Skeletal muscle satellite cell (primary cell): Measurements from ENCODE around the gene GMFB.
"Not testable (repeated sequence)": the region's sequence is repeated elsewhere in the genome, so short reads cannot be mapped to it uniquely, and the experiment has no call there.

Experiments used
- H3K27me3 ChIP-seq: 2 replicates; pipeline ENCODE4 v1.7.0; 2013; ENCODE audit warnings: low read length; ENCODE audit not compliant: control insufficient read depth, insufficient read depth
- H3K36me3 ChIP-seq: 2 replicates; pipeline ENCODE4 v1.7.0; 2013; ENCODE audit warnings: mild to moderate bottlenecking, control low read depth, low read length; ENCODE audit not compliant: insufficient read depth
- H3K4me1 ChIP-seq: 2 replicates; pipeline ENCODE4 v1.7.0; 2013; ENCODE audit warnings: low read length; ENCODE audit not compliant: control insufficient read depth, insufficient read depth
- H3K4me2 ChIP-seq: 2 replicates; pipeline ENCODE4 v1.7.0; 2013; ENCODE audit warnings: mild to moderate bottlenecking, low read length
- H3K4me3 ChIP-seq: 2 replicates; pipeline ENCODE4 v1.7.0; 2013; ENCODE audit warnings: low read length
- H3K9ac ChIP-seq: 2 replicates; pipeline ENCODE4 v1.7.0; 2013; ENCODE audit warnings: mild to moderate bottlenecking, low read depth, low read length, moderate library complexity
- H3K9me3 ChIP-seq: replicated peaks from 2 replicates; pipeline ENCODE4 v1.7.0; 2013; ENCODE audit warnings: mild to moderate bottlenecking, control low read depth, low read length

GMFB gene

DNA sequence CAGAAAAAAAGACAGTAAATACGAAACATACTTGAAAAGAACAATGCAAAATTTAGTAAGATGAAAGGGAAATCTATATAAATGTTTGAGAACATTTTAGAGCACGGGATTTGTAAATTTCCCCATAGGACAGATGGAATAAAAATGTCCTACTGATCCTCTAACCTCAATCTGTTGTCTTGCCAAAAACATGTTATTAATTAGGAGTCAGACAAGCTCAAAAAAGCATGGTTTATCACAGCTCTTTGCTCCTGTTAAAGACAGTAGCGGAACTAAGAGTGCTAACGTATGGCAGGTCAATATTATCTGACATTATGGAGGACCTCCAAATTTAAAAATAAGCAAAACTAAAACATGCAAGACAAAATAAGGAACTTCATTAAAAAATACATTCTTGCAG, 12.9 kb downstream of the GMFB start:
- H3K9me3 ChIP-seq = no peaks in the 10 kb centered on the region
- no peak overlapping the region for H3K4me3 ChIP-seq
- peaks cover 61% of the 10 kb centered on the region for H3K36me3 ChIP-seq
- no peaks in the 10 kb centered on the region for H3K27me3 ChIP-seq
- no peak overlapping the region for H3K4me2 ChIP-seq
- no peak overlapping the region for H3K9ac ChIP-seq
- no peaks in the 10 kb centered on the region for H3K4me1 ChIP-seq

GRCh38 chr14:54475187-54475899, 13.4 kb downstream of the GMFB start:
- Histone ChIP-seq H3K4me1 (no peaks in the 10 kb centered on the region), H3K4me2 (no peak overlapping the region), H3K27me3 (no peaks in the 10 kb centered on the region), H3K36me3 (peaks cover 59% of the 10 kb centered on the region), H3K4me3 (no peak overlapping the region), H3K9me3 (no peaks in the 10 kb centered on the region), H3K9ac (no peak overlapping the region)

- H3K4me1 ChIP-seq = no peaks in the 10 kb centered on the region
- H3K4me2 ChIP-seq = no peak overlapping the region
- H3K9me3 ChIP-seq = no peaks in the 10 kb centered on the region
- peaks cover 53% of the 10 kb centered on the region for H3K36me3 ChIP-seq
- H3K27me3 ChIP-seq = no peaks in the 10 kb centered on the region
- H3K4me3 ChIP-seq = no peak overlapping the region
- H3K9ac ChIP-seq = no peak overlapping the region
These were observed 14.5 kb downstream of the GMFB start for GRCh38 chr14:54474232-54474793.

GRCh38 chr14:54472315-54472714, 16.5 kb downstream of the GMFB start:
- Histone ChIP-seq H3K4me1 (no peaks in the 10 kb centered on the region), H3K36me3 (peaks cover 38% of the 10 kb centered on the region), H3K4me2 (no peak overlapping the region), H3K27me3 (no peaks in the 10 kb centered on the region), H3K9ac (no peak overlapping the region), H3K9me3 (no peaks in the 10 kb centered on the region), H3K4me3 (no peak overlapping the region)

DNA sequence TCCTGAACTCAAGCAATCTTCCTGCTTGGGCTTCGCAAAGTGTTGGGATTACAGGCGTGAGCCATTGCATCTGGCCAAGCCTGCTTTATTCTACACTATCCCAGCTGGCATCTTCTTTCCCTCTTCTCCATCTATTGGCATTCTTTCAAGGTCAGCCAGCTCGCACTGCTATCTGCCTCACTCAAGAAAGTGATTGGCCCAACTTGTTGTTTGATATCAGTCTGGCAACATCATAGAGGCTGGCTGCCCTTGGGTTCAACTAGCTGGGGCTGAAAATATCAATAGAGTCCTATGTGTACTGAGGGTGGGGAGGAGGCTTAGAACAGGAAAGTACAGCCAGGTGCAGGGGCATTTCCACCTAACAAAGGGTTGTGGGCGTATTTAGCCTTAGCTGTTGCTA, 17.1 kb downstream of the GMFB start:
- H3K36me3 ChIP-seq = peaks cover 31% of the 10 kb centered on the region
- H3K27me3 ChIP-seq = no peaks in the 10 kb centered on the region
- no peak overlapping the region for H3K4me2 ChIP-seq
- H3K4me1 ChIP-seq = no peaks in the 10 kb centered on the region
- no peak overlapping the region for H3K4me3 ChIP-seq
- no peak overlapping the region for H3K9ac ChIP-seq
- no peaks in the 10 kb centered on the region for H3K9me3 ChIP-seq

DNA sequence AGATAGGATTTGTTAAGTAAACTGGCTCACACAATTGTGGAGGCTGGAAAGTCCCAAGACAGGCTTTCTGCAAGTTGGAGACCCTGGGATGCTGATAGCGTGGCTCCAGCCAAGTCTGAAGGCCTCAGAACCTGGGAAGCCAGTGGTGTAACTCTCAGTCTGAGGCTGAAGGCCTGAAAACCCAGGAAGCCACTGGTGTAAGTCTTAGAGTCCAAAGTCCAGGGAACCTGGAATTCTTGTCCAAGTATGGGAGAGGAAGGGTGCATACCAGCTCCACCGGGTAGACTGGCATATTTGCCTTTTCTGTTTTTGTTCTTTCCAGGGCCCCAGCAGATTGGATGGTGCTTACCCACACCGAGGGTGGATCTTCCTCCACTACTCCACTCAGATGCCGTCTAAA, 18.1 kb downstream of the GMFB start:
- Histone ChIP-seq H3K4me3 (no peak overlapping the region), H3K4me2 (no peak overlapping the region), H3K27me3 (no peaks in the 10 kb centered on the region), H3K9me3 (no peaks in the 10 kb centered on the region), H3K36me3 (peaks cover 23% of the 10 kb centered on the region), H3K4me1 (no peaks in the 10 kb centered on the region), H3K9ac (no peak overlapping the region)

- peaks cover 3% of the 10 kb centered on the region for H3K4me1 ChIP-seq
- H3K9ac ChIP-seq = no peak overlapping the region
- no peak overlapping the region for H3K4me2 ChIP-seq
- no peaks in the 10 kb centered on the region for H3K27me3 ChIP-seq
- peaks cover 9% of the 10 kb centered on the region for H3K36me3 ChIP-seq
- no peak overlapping the region for H3K4me3 ChIP-seq
- no peaks in the 10 kb centered on the region for H3K9me3 ChIP-seq
These were observed 21.5 kb downstream of the GMFB start for GRCh38 chr14:54467280-54467679.

- Histone ChIP-seq H3K4me2 (no peak overlapping the region), H3K9ac (no peak overlapping the region), H3K36me3 (peaks cover 3% of the 10 kb centered on the region), H3K4me1 (peaks cover 8% of the 10 kb centered on the region), H3K27me3 (no peaks in the 10 kb centered on the region), H3K9me3 (no peaks in the 10 kb centered on the region), H3K4me3 (no peak overlapping the region)
These were observed 23.1 kb downstream of the GMFB start for GRCh38 chr14:54465654-54466053.

GRCh38 chr14:54462048-54462447, 26.7 kb downstream of the GMFB start:
- no peak overlapping the region for H3K9ac ChIP-seq
- no peaks in the 10 kb centered on the region for H3K36me3 ChIP-seq
- no peak overlapping the region for H3K4me2 ChIP-seq
- H3K4me1 ChIP-seq = peaks cover 8% of the 10 kb centered on the region
- no peaks in the 10 kb centered on the region for H3K9me3 ChIP-seq
- H3K27me3 ChIP-seq = no peaks in the 10 kb centered on the region
- no peak overlapping the region for H3K4me3 ChIP-seq

- Histone ChIP-seq H3K36me3 (no peaks in the 10 kb centered on the region), H3K4me2 (no peak overlapping the region), H3K4me1 (peaks cover 8% of the 10 kb centered on the region), H3K9ac (no peak overlapping the region), H3K9me3 (no peaks in the 10 kb centered on the region), H3K27me3 (no peaks in the 10 kb centered on the region), H3K4me3 (no peak overlapping the region)
These were observed 29.7 kb downstream of the GMFB start for GRCh38 chr14:54459106-54459505.

DNA sequence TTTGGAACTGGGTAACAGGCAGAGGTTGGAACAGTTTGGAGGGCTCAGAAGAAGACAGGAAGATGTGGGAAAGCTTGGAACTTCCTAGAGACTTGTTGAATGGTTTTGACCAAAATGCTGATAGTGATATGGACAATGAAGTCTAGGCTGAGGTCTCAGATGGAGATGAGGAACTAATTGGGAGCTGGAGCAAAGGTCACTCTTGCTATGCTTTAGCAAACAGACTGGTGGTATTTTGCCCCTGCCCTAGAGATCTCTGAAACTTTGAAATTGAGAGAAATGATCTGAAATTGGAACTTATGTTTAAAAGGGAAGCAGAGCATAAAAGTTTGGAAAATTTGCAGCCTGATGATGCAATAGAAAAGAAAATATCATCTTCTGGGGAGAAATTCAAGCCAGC, 30.2 kb downstream of the GMFB start:
- H3K36me3 ChIP-seq, H3K4me2 ChIP-seq, H3K9ac ChIP-seq, H3K9me3 ChIP-seq, H3K4me3 ChIP-seq, H3K27me3 ChIP-seq: not testable (repeated sequence)
- H3K4me1 ChIP-seq = peaks cover 10% of the 10 kb centered on the region

DNA sequence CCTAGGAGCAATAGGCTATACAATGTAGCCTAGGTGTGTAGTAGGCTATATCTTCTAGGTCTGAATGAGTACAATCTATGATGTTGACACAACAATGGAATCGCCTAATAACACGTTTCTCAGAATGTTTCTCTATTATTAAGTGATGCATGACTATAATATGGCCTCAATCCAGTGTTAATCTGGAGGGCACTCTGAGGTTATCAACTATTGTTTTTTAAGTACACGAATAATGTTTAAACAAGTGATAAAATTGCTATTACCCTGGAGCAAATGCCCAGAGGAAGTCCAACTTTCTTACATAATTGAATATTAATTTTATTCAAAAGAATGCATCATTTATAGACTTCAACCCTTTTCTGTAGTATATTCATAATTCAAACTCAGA, 31.2 kb downstream of the GMFB start:
- Histone ChIP-seq H3K4me2 (no peak overlapping the region), H3K27me3 (no peaks in the 10 kb centered on the region), H3K9ac (no peak overlapping the region), H3K36me3 (no peaks in the 10 kb centered on the region), H3K4me3 (no peak overlapping the region), H3K4me1 (peaks cover 12% of the 10 kb centered on the region), H3K9me3 (no peaks in the 10 kb centered on the region)
